Measurements from ENCODE around the gene ZNF501. TPM values are rescaled to one million over a fixed set of nuclear protein-coding genes. Genes with fewer than 3 reads are reported as not detected.

Gene ZNF501
- total and polyA plus RNA-seq, 8 donors = 4.4 to 10.2 (median 9.3) TPM

DNA sequence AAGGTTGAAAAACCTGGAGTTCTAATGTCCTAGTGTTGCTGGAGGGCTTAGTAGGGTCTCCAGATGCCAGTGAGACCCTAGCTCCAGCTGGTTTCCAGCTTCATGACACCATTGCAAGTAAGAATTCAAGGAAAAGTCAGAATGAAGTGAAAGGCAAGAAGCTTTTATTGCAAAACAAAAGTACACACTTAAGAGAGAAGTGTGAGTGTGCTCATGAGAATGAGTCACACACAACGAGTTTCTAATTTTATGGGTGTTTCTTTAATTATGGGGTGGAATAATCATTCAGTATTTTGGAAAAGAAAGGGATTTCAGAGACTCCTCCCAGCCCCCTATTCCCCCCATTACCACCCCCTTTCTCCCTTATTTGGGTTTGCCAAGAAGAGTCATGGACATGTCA, 41.5 kb upstream of the ZNF501 start:
- H3K36me3 ChIP-seq = no peaks in the 10 kb centered on the region
- peaks cover 0 to 23% of the 10 kb centered on the region in 2 donors for H3K27me3 ChIP-seq
- H3K9me3 ChIP-seq = peaks cover 0 to 21% of the 10 kb centered on the region in 2 donors
- peaks cover 0 to 6% of the 10 kb centered on the region in 2 donors for H3K4me1 ChIP-seq
- TF ChIP-seq CTCF (IDR thresholded peaks at IDR 0.05) = no peak
- DNase-seq (no peak), ATAC-seq (peak; percentile 60)
- H3K4me3 ChIP-seq = no peak overlapping the region
- peak overlapping the region; percentile 62 to 65 for H3K27ac ChIP-seq
- intact Hi-C loops (cut with DNase I) = no loop called here

DNA sequence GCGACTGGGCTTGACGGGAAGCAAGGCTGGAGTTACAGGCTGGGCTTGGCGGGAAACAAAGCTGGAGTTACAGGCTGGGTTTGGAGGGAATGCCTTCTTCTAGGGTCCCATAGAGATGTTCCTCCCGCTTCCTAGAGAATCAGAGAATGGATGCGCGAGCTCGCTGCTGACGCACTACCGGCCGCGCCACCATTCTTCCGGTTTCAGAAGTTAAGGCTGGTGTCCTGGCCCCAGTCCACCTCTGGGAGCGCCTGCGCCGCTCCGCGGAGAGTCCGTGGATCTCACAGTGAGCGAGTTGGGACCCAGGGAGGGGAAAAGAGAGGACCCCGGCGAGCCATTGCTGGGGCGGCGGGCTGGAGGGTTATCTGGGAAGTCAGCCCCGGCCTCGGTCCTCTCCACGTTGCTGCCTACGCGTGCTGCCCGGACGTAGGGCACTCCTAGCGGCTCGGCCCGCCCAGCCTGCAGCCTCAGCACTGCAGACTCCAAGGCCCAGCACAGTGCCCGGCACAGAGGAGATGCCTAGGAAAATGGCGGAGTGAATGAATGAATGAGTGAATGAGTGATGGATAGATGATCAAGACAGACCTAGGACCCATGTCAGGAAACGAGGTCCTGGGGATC, 16.9 kb upstream of the ZNF501 start, which contains the start of gene ZNF502:
TSS of gene ZNF502 (plus strand) at position 206 of the 621 bp plus-strand sequence. CDS start 7,602 bp downstream, outside the sequence.
- H3K36me3 ChIP-seq = peaks cover 0 to 26% of the 10 kb centered on the region in 2 donors
- intact Hi-C loops (cut with DNase I) = no loop called here
- peak within 1 kb of the TSS; percentile 50 to 71 for H3K4me3 ChIP-seq
- peak within 1 kb of the TSS; percentile 59 to 65 for H3K27ac ChIP-seq
- TF ChIP-seq CTCF (IDR thresholded peaks at IDR 0.05) = peak in 1 of 2 donors; percentile 43
- H3K27me3 ChIP-seq = peaks cover 0 to 9% of the 10 kb centered on the region in 2 donors
- H3K4me1 ChIP-seq = no peaks in the 10 kb centered on the region
- peaks cover 0 to 76% of the 10 kb centered on the region in 2 donors for H3K9me3 ChIP-seq
- peak; percentile 83 to 94 (median 88) for DNase-seq
- ATAC-seq = peak; percentile 99

- no peak for DNase-seq
- H3K27ac ChIP-seq = no peak overlapping the region
- ATAC-seq = no peak
- no peak for TF ChIP-seq CTCF (IDR thresholded peaks at IDR 0.05)
- peaks cover 15 to 100% of the 10 kb centered on the region in 2 donors for H3K9me3 ChIP-seq
- peaks cover 0 to 56% of the 10 kb centered on the region in 2 donors for H3K36me3 ChIP-seq
- H3K27me3 ChIP-seq = no peaks in the 10 kb centered on the region
- no peaks in the 10 kb centered on the region for H3K4me1 ChIP-seq
- H3K4me3 ChIP-seq = no peak overlapping the region
- intact Hi-C loops (cut with DNase I) = no loop called here
Measured at GRCh38 chr3:44721231-44722102, 8.0 kb upstream of the ZNF501 start.

DNA sequence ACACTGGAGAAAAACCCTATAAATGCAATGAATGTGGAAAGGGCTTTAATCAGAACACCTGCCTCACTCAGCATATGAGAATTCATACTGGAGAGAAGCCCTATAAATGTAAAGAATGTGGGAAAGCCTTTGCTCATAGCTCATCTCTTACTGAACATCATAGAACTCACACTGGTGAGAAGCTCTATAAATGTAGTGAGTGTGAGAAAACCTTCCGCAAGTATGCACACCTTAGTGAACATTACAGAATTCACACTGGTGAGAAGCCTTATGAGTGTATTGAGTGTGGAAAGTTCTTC, 7.4 kb upstream of the ZNF501 start:
- H3K4me3 ChIP-seq = no peak overlapping the region
- TF ChIP-seq CTCF (IDR thresholded peaks at IDR 0.05) = no peak
- no peak overlapping the region for H3K27ac ChIP-seq
- ATAC-seq (no peak), DNase-seq (no peak)
- H3K9me3 ChIP-seq = peaks cover 15 to 100% of the 10 kb centered on the region in 2 donors
- H3K27me3 ChIP-seq = no peaks in the 10 kb centered on the region
- peaks cover 0 to 56% of the 10 kb centered on the region in 2 donors for H3K36me3 ChIP-seq
- intact Hi-C loops (cut with DNase I) = no loop called here
- H3K4me1 ChIP-seq = no peaks in the 10 kb centered on the region

DNA sequence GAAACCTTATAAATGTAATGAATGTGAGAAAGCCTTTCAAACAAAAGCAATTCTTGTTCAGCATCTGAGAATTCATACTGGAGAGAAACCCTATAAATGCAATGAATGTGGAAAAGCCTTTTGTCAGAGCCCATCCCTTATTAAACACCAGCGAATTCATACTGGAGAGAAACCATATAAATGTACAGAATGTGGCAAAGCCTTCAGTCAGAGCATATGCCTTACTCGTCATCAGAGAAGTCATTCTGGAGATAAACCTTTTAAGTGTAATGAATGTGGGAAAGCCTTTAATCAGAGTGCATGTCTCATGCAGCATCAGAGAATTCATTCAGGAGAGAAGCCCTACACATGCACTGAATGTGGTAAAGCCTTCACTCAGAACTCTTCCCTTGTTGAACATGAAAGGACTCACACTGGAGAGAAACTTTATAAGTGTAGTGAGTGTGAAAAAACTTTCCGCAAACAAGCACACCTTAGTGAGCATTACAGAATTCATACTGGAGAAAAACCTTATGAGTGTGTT, 5.3 kb downstream of the ZNF501 start:
- Histone ChIP-seq H3K27ac (no peak overlapping the region), H3K36me3 (peaks cover 0 to 54% of the 10 kb centered on the region in 2 donors), H3K27me3 (no peaks in the 10 kb centered on the region), H3K4me1 (peaks cover 0 to 7% of the 10 kb centered on the region in 2 donors), H3K4me3 (no peak overlapping the region), H3K9me3 (peaks cover 5 to 99% of the 10 kb centered on the region in 2 donors)
- DNase-seq (no peak), ATAC-seq (no peak)
- TF ChIP-seq CTCF (IDR thresholded peaks at IDR 0.05) = no peak
- intact Hi-C loops (cut with DNase I) = no loop called here

All from left lung (tissue), 10 donors.